GM23338 (cell line): ENCODE results near the gene CSTB. TPM values are rescaled to one million over a fixed set of nuclear protein-coding genes. Genes with fewer than 3 reads are reported as not detected.

ENCODE experiments used
- ATAC-seq: fragments of 200-7000 bp; cut with Tn5 transposase; 3 replicates; pipeline ENCODE4 v1.9.1; 2020
- DNase-seq: peaks from one replicate; pipeline ENCODE4 v3.0.0-alpha.2; 2015; ENCODE audit warnings: low spot score
- H2AFZ ChIP-seq: fragments of 200-600 bp; sonication (generic); 2 replicates; pipeline ENCODE4 v1.8.0; 2016; ENCODE audit warnings: antibody characterized with exemption, mild to moderate bottlenecking, moderate library complexity
- H3F3A ChIP-seq: fragments of 200-600 bp; sonication (generic); replicated peaks from 2 replicates; pipeline ENCODE4 v1.8.0; 2017; ENCODE audit warnings: antibody characterized with exemption, mixed run types, low read depth
- H3K27ac ChIP-seq: fragments of 200-600 bp; sonication (generic); 2 replicates; pipeline ENCODE4 v1.6.1; 2016; ENCODE audit warnings: low read depth
- H3K27me3 ChIP-seq: fragments of 200-600 bp; sonication (generic); 2 replicates; pipeline ENCODE4 v1.8.0; 2016; ENCODE audit warnings: mild to moderate bottlenecking, mixed run types, moderate library complexity; ENCODE audit not compliant: insufficient read depth
- H3K36me3 ChIP-seq: fragments of 200-600 bp; sonication (generic); 2 replicates; pipeline ENCODE4 v1.8.0; 2016; ENCODE audit warnings: mild to moderate bottlenecking; ENCODE audit not compliant: insufficient read depth
- H3K4me1 ChIP-seq: fragments of 200-600 bp; sonication (generic); 2 replicates; pipeline ENCODE4 v1.8.0; 2016; ENCODE audit warnings: mild to moderate bottlenecking, moderate library complexity; ENCODE audit not compliant: insufficient read depth
- H3K4me2 ChIP-seq: fragments of 200-600 bp; sonication (generic); 2 replicates; pipeline ENCODE4 v1.7.1; 2017; ENCODE audit warnings: mixed run types
- H3K4me3 ChIP-seq: fragments of 200-600 bp; sonication (generic); 2 replicates; pipeline ENCODE4 v1.6.1; 2016; ENCODE audit warnings: mixed run types
- H3K79me2 ChIP-seq: fragments of 200-600 bp; sonication (generic); replicated peaks from 2 replicates; pipeline ENCODE4 v1.8.0; 2017; ENCODE audit warnings: mild to moderate bottlenecking; ENCODE audit not compliant: insufficient read depth
- H3K9me2 ChIP-seq: fragments of 200-600 bp; sonication (generic); 2 replicates; pipeline ENCODE4 v1.8.0; 2017; ENCODE audit not compliant: insufficient read depth
- H4K20me1 ChIP-seq: fragments of 200-600 bp; sonication (generic); replicated peaks from 2 replicates; pipeline ENCODE4 v1.8.0; 2017; ENCODE audit warnings: mild to moderate bottlenecking; ENCODE audit not compliant: insufficient read depth
- H3K27ac Mint-ChIP-seq: 2 replicates; pipeline ENCODE4 v1.8.0; 2020; ENCODE audit warnings: inconsistent platforms, mild to moderate bottlenecking, moderate library complexity, mixed read lengths
- H3K27me3 Mint-ChIP-seq: 3 replicates; pipeline ENCODE4 v1.8.0; 2022; ENCODE audit warnings: low read depth, mild to moderate bottlenecking, moderate library complexity, mixed read lengths, inconsistent platforms; ENCODE audit not compliant: insufficient read depth, poor library complexity
- H3K36me3 Mint-ChIP-seq: 3 replicates; pipeline ENCODE4 v1.8.0; 2021; ENCODE audit warnings: low read depth, mild to moderate bottlenecking, inconsistent platforms, moderate library complexity, mixed read lengths
- H3K4me1 Mint-ChIP-seq: 3 replicates; pipeline ENCODE4 v1.8.0; 2020; ENCODE audit warnings: mild to moderate bottlenecking, inconsistent platforms, mixed read lengths
- H3K4me3 Mint-ChIP-seq: 3 replicates; pipeline ENCODE4 v1.8.0; 2021; ENCODE audit warnings: moderate library complexity, mild to moderate bottlenecking, inconsistent platforms, mixed read lengths
- H3K9me3 Mint-ChIP-seq: 3 replicates; pipeline ENCODE4 v1.8.0; 2020; ENCODE audit warnings: moderate library complexity, mild to moderate bottlenecking, inconsistent platforms, mixed read lengths
- CREB1 ChIP-seq: fragments of 250-450 bp; sonication (Bioruptor Pico); IDR thresholded peaks from 2 replicates; pipeline ENCODE4 v1.5.0; 2020; ENCODE audit warnings: low read depth, mild to moderate bottlenecking, moderate library complexity
- EZH2 ChIP-seq: fragments of 200-600 bp; sonication (generic); IDR thresholded peaks from one replicate; pipeline ENCODE4 v1.8.0; 2017; ENCODE audit warnings: antibody characterized with exemption, mild to moderate bottlenecking, low read depth; ENCODE audit not compliant: unreplicated experiment
- EZH2phosphoT487 ChIP-seq: fragments of 200-600 bp; sonication (generic); IDR thresholded peaks from one replicate; pipeline ENCODE4 v1.8.1; 2018; ENCODE audit warnings: antibody characterized with exemption; ENCODE audit not compliant: unreplicated experiment
- JUNB ChIP-seq: IDR thresholded peaks from one replicate; pipeline ENCODE4 v1.6.1; 2016; ENCODE audit warnings: antibody characterized with exemption; ENCODE audit not compliant: unreplicated experiment
- NANOG ChIP-seq: IDR thresholded peaks from 2 replicates; pipeline ENCODE4 v1.6.1; 2016; ENCODE audit warnings: antibody characterized with exemption, borderline replicate concordance
- POLR2AphosphoS5 ChIP-seq: IDR thresholded peaks from 2 replicates; pipeline ENCODE4 v1.6.1; 2016; ENCODE audit warnings: antibody characterized with exemption, low read depth
- STAT1 ChIP-seq: IDR thresholded peaks from one replicate; pipeline ENCODE4 v1.6.1; 2016; ENCODE audit warnings: antibody characterized with exemption; ENCODE audit not compliant: unreplicated experiment
- ZNF114 ChIP-seq: fragments of 250-450 bp; sonication (Bioruptor Pico); IDR thresholded peaks from 2 replicates; pipeline ENCODE4 v1.5.0; 2020; ENCODE audit warnings: mild to moderate bottlenecking, moderate library complexity
- polyA plus RNA-seq: library from polyadenylated mRNA; unstranded; fragments of >200 nt; fragmentation: Nextera tagmentation; extraction: Ambion mirVana; gene quantifications from 2 replicates; pipeline ENCODE4 v1.2.1, GENCODE V29; 2016
- total RNA-seq: library from RNA; depleted of rRNA; stranded (reverse); fragments of >200 nt; shearing (Covaris generic); gene quantifications from 2 replicates; pipeline ENCODE4 v1.2.3, GENCODE V29; 2014
- TF ChIP-seq, protein P1 (sequence below), 2 experiments: fragments of 200-600 bp in 1 of 2; sonication (generic) in 1 of 2; conservative IDR thresholded peaks; 2 replicates each; pipeline versions ENCODE4 v1.5.1 to v1.6.1; 2016 to 2017; ENCODE audit warnings: antibody characterized with exemption in 2 of 2, low read depth in 2 of 2, mild to moderate bottlenecking in 2 of 2, moderate library complexity in 1 of 2
- TF ChIP-seq, protein P2 (sequence below): fragments of 250-450 bp; sonication (Bioruptor Pico); IDR thresholded peaks from 2 replicates; pipeline ENCODE4 v1.5.0; 2020; ENCODE audit warnings: mild to moderate bottlenecking, moderate library complexity
- TF ChIP-seq, protein P3 (sequence below): IDR thresholded peaks from 2 replicates; pipeline ENCODE4 v1.6.1; 2016; ENCODE audit warnings: antibody characterized with exemption
- TF ChIP-seq, protein P4 (sequence below): IDR thresholded peaks from one replicate; pipeline ENCODE4 v1.6.1; 2018; ENCODE audit warnings: antibody characterized with exemption; ENCODE audit not compliant: unreplicated experiment

The CSTB gene
- total and polyA plus RNA-seq, 2 experiments from 2014 or later: 10.0 to 142 TPM

DNA sequence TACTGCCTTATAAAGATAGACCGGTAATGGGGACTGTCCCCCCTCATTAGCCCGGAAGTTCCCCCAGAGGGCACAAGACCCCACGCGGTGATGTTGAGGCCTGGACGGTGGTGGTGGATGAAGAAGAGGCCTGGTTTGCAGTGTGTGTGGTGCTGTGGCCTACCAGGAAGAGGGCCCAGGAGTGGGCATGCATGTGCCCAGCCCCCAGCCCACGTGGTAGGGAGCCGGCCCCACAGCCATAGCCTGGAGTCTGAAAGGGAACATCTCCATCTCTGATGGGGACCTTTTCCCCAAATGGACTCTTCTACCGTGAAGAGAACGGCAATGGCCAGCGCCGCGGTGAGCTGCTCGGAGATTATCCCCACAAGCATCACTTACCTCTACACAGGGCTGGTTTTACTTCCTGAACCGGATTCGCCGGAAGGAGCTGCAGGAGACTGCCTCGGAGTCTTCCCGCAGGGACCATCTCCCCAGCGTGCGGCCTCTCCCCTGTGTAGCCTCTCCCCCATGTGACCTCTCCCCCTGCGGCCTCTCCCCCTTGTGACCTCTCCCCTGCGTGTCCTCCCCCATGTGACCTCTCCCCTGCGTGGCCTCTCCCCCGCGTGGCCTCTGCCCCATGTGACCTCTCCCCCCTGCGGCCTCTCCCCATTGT, 33.9 kb upstream of the CSTB start:
- TF ChIP-seq POLR2AphosphoS5 (no peak), EZH2phosphoT487 (no peak), CREB1 (no peak), EZH2 (no peak), NANOG (no peak), ZNF114 (CRISPR knock-in tag) (no peak), STAT1 (no peak), JUNB (no peak)
- TF ChIP-seq, protein P1, sequence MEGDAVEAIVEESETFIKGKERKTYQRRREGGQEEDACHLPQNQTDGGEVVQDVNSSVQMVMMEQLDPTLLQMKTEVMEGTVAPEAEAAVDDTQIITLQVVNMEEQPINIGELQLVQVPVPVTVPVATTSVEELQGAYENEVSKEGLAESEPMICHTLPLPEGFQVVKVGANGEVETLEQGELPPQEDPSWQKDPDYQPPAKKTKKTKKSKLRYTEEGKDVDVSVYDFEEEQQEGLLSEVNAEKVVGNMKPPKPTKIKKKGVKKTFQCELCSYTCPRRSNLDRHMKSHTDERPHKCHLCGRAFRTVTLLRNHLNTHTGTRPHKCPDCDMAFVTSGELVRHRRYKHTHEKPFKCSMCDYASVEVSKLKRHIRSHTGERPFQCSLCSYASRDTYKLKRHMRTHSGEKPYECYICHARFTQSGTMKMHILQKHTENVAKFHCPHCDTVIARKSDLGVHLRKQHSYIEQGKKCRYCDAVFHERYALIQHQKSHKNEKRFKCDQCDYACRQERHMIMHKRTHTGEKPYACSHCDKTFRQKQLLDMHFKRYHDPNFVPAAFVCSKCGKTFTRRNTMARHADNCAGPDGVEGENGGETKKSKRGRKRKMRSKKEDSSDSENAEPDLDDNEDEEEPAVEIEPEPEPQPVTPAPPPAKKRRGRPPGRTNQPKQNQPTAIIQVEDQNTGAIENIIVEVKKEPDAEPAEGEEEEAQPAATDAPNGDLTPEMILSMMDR (conservative IDR thresholded peaks at IDR 0.05; ENCODE audit: low read depth in 2 of 2): no peak
- TF ChIP-seq, protein P2, sequence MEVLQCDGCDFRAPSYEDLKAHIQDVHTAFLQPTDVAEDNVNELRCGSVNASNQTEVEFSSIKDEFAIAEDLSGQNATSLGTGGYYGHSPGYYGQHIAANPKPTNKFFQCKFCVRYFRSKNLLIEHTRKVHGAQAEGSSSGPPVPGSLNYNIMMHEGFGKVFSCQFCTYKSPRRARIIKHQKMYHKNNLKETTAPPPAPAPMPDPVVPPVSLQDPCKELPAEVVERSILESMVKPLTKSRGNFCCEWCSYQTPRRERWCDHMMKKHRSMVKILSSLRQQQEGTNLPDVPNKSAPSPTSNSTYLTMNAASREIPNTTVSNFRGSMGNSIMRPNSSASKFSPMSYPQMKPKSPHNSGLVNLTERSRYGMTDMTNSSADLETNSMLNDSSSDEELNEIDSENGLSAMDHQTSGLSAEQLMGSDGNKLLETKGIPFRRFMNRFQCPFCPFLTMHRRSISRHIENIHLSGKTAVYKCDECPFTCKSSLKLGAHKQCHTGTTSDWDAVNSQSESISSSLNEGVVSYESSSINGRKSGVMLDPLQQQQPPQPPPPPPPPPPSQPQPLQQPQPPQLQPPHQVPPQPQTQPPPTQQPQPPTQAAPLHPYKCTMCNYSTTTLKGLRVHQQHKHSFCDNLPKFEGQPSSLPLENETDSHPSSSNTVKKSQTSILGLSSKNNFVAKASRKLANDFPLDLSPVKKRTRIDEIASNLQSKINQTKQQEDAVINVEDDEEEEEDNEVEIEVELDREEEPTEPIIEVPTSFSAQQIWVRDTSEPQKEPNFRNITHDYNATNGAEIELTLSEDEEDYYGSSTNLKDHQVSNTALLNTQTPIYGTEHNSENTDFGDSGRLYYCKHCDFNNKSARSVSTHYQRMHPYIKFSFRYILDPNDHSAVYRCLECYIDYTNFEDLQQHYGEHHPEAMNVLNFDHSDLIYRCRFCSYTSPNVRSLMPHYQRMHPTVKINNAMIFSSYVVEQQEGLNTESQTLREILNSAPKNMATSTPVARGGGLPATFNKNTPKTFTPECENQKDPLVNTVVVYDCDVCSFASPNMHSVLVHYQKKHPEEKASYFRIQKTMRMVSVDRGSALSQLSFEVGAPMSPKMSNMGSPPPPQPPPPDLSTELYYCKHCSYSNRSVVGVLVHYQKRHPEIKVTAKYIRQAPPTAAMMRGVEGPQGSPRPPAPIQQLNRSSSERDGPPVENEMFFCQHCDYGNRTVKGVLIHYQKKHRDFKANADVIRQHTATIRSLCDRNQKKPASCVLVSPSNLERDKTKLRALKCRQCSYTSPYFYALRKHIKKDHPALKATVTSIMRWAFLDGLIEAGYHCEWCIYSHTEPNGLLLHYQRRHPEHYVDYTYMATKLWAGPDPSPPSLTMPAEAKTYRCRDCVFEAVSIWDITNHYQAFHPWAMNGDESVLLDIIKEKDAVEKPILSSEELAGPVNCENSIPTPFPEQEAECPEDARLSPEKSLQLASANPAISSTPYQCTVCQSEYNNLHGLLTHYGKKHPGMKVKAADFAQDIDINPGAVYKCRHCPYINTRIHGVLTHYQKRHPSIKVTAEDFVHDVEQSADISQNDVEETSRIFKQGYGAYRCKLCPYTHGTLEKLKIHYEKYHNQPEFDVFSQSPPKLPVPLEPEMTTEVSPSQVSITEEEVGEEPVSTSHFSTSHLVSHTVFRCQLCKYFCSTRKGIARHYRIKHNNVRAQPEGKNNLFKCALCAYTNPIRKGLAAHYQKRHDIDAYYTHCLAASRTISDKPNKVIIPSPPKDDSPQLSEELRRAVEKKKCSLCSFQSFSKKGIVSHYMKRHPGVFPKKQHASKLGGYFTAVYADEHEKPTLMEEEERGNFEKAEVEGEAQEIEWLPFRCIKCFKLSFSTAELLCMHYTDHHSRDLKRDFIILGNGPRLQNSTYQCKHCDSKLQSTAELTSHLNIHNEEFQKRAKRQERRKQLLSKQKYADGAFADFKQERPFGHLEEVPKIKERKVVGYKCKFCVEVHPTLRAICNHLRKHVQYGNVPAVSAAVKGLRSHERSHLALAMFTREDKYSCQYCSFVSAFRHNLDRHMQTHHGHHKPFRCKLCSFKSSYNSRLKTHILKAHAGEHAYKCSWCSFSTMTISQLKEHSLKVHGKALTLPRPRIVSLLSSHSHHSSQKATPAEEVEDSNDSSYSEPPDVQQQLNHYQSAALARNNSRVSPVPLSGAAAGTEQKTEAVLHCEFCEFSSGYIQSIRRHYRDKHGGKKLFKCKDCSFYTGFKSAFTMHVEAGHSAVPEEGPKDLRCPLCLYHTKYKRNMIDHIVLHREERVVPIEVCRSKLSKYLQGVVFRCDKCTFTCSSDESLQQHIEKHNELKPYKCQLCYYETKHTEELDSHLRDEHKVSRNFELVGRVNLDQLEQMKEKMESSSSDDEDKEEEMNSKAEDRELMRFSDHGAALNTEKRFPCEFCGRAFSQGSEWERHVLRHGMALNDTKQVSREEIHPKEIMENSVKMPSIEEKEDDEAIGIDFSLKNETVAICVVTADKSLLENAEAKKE (CRISPR knock-in tag): no peak
- TF ChIP-seq, protein P3, sequence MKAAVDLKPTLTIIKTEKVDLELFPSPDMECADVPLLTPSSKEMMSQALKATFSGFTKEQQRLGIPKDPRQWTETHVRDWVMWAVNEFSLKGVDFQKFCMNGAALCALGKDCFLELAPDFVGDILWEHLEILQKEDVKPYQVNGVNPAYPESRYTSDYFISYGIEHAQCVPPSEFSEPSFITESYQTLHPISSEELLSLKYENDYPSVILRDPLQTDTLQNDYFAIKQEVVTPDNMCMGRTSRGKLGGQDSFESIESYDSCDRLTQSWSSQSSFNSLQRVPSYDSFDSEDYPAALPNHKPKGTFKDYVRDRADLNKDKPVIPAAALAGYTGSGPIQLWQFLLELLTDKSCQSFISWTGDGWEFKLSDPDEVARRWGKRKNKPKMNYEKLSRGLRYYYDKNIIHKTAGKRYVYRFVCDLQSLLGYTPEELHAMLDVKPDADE: no peak
- TF ChIP-seq, protein P4, sequence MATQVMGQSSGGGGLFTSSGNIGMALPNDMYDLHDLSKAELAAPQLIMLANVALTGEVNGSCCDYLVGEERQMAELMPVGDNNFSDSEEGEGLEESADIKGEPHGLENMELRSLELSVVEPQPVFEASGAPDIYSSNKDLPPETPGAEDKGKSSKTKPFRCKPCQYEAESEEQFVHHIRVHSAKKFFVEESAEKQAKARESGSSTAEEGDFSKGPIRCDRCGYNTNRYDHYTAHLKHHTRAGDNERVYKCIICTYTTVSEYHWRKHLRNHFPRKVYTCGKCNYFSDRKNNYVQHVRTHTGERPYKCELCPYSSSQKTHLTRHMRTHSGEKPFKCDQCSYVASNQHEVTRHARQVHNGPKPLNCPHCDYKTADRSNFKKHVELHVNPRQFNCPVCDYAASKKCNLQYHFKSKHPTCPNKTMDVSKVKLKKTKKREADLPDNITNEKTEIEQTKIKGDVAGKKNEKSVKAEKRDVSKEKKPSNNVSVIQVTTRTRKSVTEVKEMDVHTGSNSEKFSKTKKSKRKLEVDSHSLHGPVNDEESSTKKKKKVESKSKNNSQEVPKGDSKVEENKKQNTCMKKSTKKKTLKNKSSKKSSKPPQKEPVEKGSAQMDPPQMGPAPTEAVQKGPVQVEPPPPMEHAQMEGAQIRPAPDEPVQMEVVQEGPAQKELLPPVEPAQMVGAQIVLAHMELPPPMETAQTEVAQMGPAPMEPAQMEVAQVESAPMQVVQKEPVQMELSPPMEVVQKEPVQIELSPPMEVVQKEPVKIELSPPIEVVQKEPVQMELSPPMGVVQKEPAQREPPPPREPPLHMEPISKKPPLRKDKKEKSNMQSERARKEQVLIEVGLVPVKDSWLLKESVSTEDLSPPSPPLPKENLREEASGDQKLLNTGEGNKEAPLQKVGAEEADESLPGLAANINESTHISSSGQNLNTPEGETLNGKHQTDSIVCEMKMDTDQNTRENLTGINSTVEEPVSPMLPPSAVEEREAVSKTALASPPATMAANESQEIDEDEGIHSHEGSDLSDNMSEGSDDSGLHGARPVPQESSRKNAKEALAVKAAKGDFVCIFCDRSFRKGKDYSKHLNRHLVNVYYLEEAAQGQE: no peak
- Histone ChIP-seq H3K79me2 (no peaks in the 10 kb centered on the region), H3K27ac (no peak overlapping the region), H3K4me1 (peaks cover 7% of the 10 kb centered on the region), H3K9me2 (no peaks in the 10 kb centered on the region), H3K27me3 (no peaks in the 10 kb centered on the region), H3K36me3 (no peaks in the 10 kb centered on the region), H3F3A (peaks cover 10% of the 10 kb centered on the region; the same call in 1 of the 2 replicates), H4K20me1 (no peaks in the 10 kb centered on the region), H3K4me2 (no peak overlapping the region), H2AFZ (no peak overlapping the region), H3K4me3 (no peak overlapping the region)
- DNase-seq (no peak), ATAC-seq (no peak)
- Mint-ChIP-seq H3K4me1 (peaks cover 13% of the 10 kb centered on the region), H3K4me3 (no peak overlapping the region), H3K27me3 (peaks cover 16% of the 10 kb centered on the region), H3K36me3 (peaks cover 8% of the 10 kb centered on the region; the same call in 2 of the 3 replicates), H3K27ac (no peak overlapping the region), H3K9me3 (no peaks in the 10 kb centered on the region)
